Measurements from ENCODE around the gene NXPH4.

DNA sequence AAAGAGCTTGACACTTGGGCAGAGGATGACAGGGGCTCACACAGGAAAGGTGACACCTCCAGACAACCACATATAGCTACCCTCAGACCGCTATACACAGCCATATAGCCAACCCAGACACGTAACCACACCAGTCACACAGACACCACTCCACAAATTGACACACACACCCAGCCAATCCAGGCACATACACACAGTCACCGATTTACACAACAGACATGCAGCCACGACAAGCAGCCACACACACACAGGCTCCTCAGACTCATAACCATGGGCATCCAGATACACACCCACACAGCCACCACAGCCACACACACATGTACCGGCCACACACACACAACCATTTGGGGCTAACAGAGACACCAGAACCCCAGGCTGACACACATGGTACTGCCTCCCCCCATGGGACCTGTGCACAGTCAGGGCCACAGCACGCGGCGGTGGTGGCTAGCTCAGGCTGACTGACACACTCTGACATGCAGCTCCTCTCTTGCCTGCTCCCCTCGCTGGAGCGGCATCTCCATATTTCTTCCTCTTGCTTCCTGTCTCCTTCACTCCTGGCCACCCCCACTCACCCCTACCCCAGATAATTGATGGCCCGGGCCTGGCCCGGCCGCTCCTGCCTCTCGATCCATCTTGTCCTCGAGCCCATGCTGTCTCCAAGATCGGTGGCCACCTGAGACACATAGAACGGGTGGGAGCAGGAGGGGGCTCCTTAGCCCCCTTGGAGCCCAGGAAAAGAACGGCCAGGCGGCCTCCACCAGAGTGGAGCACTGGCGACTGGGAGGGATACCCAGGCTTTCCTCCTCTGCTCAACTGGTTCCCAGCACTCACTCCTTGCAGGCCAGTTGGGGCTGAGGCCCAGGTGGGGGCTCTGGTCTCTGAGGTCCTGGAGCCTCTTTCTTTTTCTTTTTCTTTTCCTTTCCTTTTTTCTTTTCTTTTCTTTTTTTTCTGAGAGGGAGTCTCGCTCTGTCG lies 6.9 kb downstream of the NXPH4 start:
- TF ChIP-seq EZH2 (IDR thresholded peaks at IDR 0.05) = no peak
- TF ChIP-seq, protein P1, sequence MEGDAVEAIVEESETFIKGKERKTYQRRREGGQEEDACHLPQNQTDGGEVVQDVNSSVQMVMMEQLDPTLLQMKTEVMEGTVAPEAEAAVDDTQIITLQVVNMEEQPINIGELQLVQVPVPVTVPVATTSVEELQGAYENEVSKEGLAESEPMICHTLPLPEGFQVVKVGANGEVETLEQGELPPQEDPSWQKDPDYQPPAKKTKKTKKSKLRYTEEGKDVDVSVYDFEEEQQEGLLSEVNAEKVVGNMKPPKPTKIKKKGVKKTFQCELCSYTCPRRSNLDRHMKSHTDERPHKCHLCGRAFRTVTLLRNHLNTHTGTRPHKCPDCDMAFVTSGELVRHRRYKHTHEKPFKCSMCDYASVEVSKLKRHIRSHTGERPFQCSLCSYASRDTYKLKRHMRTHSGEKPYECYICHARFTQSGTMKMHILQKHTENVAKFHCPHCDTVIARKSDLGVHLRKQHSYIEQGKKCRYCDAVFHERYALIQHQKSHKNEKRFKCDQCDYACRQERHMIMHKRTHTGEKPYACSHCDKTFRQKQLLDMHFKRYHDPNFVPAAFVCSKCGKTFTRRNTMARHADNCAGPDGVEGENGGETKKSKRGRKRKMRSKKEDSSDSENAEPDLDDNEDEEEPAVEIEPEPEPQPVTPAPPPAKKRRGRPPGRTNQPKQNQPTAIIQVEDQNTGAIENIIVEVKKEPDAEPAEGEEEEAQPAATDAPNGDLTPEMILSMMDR (IDR thresholded peaks at IDR 0.05) = no peak
- no peak for TF ChIP-seq EZH2phosphoT487 (IDR thresholded peaks at IDR 0.05)

Measured in neural progenitor cell (in vitro differentiated cells).